ENCODE results near the gene C16orf96.

C16orf96 gene

DNA sequence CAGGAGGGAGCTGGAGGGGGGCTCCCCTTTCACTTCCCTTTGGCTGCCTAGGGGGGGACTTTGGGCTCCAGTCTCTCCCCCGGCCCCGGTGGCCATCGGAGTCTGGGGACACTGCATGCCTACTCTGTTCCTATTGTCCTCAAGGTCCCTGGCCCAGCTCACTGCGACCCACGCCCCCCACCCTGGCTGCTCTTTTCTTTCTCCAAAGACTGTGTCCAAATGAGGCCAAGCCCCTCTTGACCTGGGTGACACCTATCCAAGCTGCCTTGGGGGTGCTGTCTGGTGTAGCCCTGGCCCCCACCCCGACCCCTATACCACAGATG is 45.7 kb downstream of the C16orf96 start:
- DNase-seq (ENCODE audit: low read depth) = no peak

DNA sequence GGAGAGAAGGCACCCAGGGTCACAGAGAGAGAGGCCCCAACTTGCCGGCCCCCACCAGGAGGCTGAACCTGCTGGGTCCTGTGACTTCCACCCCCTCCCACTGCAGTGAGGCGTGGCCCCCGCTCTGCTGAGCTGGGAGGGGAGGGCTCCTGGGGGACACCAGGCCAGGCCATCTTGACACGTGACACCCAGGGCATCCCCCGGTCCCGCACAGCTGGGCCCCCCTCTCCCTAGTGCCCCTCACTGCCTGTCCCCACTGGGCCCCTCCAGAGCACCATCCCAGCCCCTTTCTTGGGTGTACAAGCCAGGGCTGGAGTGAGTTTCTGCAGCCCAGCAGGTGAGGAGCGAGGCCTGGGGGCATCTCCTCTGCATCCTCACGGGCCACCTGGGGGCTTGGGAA is 46.2 kb downstream of the C16orf96 start:
- DNase-seq (ENCODE audit: low read depth) = no peak

DNA sequence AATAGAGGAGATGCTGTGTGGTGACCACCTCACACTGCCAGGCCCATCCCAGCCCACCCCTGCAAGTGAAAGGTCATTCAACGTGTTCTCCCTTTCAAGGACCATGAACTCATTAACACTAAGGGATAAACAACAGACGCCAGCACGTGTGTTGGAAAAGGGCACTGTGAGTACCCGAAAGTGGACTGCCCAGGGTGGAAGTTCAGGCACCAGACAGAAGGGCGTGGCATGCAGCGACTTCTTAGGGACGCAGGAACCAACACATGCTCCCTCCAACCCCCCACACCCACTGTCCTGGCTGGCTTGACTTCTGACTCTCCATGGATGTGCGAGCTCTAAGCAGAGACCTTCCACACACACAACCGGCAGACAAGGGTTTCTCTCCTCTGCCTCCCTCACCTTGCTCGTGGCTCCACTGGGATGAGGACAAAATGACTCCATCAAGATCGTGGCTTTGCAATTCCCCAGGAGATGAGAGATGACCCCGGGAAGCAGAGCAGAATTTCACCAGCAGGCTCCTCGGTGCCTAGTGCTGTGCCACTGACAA is 47.6 kb downstream of the C16orf96 start:
- DNase-seq (ENCODE audit: low read depth) = no peak

DNA sequence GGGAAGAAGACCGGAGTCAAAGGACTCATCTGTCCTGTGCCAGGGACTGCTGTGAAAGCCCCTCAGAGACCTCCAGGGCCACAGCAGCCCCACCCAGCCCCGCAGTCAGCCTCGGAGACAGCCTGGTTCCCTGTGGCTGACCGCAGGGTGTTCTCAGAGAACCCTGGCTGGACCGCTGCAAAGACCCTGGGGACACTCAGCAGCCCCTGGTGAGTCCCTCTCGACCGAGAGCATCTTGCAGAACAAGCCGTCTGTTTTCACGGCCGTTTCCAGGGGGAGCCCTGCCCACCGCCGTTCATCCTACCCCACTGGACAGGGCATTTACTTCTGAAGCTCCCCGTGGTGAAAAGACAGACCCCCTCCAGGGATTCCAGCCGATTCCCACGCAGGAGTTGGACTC is 48.3 kb downstream of the C16orf96 start:
- DNase-seq (ENCODE audit: low read depth) = no peak

DNA sequence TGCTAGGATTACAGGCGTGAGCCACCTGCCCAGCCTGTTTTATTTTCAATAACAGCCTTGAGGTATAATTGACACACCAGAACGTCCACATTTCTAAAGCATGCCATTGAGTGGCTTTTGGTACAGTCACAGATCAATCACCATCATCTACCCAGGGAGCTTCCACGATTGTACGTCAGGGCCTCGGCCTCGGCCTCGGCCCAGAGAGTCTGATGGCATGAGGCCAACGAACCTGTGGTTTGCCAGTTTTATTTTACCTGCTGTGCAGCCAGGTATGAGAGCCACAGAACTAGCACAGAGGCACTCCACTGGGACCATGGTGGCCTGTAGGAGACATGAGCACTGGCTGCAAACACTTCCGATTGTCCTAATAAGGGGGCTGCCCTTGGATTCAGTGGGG is 50.2 kb downstream of the C16orf96 start:
- no peak for DNase-seq (ENCODE audit: low read depth)

DNA sequence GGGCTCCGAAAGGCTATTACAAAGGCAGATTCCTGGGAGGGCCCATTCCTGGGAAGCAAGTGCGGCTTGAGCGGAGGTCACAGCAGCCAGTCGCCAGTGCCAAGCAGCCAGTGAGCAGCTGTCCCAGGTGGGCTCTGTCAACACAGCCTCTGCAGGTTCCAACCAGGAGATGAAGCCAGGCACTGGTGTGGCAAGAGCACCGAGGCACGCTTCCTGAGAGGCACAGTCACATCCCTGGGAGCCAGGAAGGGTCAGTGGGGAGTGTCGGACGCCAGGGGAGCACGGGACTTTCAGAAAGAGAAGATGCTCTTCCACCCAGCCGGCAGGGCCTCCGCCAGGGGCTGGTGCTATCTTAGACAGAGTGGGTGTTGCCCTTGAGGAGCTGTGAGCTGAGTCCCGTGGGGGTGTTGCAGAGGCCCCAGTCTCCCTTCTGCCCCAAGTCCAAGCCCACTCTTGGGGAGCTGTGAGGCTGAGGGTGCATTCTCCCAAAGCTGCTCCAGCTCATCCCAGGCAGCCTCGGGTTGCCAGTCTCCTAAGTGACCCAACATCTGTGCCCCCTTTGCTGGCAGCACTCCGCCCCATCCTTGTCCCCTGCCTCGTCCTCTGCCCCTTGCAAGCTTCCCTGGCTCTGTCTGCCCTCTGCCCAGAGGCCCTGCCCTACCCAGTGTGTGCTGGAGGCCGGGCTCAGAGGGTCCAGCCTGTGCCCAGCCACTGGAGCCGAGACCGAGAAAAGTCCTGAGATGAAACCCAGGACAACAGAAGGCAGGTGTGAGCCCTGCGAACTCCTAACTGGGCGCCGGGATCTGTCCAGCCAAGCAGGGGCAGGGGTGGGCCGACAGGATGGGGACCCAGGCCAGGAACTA is 51.9 kb downstream of the C16orf96 start:
- DNase-seq (ENCODE audit: low read depth) = no peak

DNA sequence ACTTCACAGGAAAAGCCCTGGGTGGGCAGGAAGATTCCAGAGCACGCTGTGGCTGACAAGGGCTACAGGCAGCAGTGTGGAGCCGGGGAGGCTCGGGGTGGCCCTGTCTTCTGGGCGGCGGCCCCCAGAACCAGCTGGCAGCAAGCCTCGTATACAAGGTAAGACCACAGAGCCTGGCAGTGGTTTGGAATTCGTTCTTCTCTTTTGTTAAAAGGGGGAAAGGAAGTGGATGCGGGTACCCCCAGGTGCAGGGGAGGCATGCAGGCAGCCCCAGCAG is 52.5 kb downstream of the C16orf96 start:
- no peak for DNase-seq (ENCODE audit: low read depth)

DNA sequence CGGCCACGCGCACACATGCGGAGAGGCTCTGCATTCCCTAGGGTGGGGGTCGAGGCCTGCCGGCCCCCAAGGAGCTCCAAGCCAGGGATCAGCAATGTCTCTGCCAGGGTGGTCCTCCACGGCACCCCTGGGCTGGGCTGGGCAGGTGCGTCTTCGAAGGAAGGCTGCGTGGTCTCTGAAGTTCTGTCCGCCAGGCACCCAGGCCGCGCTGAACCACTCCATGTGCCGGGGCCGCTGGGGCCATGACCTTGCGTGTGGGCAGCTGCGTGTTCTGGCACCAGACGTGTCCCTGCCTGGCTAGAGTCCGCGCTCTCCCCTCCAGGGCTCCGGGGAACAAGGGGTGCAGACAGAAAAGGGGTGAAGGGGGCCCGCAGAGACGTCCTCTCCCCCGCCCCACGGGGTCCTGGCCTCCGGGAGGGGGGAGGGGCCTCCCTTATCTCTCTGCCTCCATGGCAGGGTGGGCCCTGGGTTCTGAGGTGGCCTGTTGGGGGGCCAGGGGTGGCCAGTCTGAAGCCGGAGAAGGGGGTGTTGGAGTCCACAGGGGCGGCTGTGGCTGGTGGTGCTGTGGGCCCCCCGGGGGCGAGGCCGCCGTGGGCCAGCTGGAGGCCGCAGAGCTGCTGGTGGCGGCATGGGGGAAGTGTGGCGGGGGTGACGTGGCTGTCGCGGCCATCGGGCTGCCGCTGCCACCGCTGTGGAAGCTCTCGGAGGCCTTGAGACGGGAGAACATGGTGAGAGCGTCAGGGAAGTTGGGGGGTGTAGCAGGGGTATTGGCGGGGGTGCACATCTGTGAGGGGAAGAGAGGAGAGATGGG is 53.3 kb downstream of the C16orf96 start:
- DNase-seq (ENCODE audit: low read depth) = no peak

DNA sequence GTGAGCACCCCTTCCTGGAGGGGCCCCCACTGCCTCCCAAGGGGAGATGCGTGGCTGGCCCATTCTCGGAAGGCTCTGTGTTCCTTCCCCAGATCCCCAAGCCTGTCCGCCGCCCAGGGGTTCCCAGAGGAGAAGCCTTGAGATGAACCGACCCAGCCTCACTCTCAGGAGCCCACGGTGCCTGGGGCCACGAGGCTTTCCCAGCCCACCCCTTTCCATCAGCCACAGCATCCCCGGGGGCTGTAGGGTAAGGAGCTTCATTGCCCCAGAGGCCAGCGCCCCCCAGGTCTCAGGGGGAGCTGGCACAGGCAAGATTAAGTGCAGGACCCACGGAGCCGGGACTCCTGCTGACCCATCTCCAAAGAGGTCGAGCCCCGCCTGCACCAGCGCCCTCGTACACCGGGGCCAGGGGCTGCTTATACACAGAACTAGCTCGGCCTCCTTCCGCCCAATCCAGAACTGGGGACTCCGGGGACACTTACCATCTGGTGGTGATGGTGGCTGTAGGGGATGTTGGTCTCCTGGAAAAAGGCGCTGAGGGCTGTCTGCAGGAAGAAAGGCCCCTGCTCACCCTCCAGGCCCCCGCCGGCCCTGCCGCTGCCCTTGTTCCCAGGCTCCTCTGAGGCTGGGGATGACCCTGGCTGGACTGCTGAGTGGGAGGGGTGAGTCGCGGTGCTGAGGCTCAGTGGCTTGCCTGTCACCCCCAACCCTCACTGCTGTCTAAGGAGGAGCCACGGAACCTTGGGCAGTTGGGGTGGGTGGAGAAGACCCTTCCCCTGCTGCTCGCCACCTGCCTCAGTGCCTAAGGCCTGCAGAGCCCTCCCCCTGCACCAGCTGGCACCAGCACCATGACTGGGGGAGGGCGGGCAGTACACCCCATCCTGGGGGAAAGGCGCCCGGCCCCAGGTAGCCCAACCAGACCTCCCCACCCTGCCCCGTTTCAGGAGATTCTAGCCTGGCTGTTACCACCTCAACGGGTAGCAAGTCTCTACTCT is 54.2 kb downstream of the C16orf96 start:
- no peak for DNase-seq (ENCODE audit: low read depth)

DNA sequence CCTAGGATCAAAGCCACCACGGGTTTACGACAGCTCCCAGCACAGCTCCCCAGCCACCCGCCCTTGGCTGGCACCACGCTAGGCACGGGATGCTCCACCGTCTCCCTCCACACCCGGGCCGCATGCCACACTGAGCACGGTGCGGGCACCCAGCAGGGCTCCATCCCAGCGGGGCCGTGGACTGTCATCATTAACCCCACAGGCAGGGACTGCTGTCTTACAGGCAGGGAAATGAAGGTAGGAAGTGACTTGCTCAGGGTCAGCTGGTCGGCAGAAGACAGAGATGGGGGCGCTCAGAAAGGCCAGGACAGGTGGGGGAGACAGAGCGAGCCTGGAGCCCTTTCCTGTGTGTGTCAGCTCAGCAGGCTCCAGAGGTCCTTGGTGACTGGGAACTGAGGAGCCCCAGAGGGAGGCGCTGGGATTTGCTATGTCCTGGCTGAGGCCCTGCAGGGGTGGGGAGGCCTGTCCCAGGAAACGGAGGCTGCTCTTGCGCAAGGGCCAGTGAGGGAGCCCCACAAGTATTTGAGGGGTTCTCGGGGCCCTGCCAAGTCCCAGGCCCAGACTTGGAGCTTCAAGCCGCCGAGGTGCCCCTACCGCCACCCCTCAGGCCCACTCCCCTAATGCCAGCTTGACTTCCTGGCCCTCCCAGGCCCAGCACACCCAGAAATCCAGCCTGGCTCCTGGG is 55.3 kb downstream of the C16orf96 start:
- peak; percentile 34 for DNase-seq (ENCODE audit: low read depth)

DNA sequence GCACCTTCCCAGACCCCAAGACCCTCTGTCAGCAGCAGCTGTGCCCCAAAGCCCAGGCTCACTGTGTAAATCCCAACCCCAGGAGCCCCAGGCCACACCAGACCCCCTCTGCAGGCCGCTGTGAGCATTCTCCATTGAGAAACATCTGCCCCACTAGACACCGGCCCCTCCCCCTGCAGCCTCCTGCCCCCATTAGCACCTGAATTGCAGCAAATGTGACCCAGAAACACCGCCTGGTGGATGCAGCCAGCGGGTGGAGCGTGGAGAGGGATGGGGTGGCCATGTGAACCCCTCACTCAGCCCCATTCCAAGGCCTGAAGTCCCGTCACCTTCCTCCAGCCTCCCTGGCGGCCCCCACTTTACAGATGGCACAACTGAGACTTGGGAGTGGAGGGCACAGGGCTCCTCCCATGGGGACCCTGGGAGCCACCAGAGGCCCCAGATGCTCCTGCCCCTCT is 56.4 kb downstream of the C16orf96 start:
- DNase-seq (ENCODE audit: low read depth) = peak; percentile 15

DNA sequence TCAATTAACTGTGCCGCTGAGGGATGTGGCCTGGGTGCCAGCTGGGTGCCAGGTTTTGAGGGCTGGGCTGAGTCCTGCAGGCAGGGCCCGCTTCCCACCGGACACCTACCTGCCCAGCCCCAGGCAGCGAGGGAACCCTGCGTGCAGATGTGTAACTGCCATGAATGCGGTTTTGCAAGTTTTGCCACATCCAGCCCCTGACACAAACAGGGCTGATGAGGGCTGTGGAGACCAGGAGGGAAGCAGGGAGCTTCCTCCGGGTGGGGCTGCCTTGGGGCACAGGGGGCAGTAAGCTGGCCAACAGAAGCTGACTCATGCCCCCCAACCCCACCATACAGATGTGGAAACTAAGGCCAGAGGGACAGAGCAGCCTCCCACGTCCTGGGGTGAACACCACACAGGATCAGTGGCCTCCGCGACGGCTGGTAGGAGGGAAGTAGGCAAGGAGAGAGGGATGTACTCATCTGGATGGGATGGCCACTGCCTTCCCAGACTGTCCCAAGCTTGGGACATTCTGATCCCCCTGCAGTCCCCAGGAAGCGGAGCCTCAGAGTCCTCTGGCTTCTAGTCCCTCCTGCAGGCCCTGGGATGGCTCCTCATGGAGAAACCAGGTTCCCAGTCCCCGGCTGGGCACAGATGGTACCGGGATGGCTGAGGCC is 57.0 kb downstream of the C16orf96 start:
- peak; percentile 11 for DNase-seq (ENCODE audit: low read depth)

DNA sequence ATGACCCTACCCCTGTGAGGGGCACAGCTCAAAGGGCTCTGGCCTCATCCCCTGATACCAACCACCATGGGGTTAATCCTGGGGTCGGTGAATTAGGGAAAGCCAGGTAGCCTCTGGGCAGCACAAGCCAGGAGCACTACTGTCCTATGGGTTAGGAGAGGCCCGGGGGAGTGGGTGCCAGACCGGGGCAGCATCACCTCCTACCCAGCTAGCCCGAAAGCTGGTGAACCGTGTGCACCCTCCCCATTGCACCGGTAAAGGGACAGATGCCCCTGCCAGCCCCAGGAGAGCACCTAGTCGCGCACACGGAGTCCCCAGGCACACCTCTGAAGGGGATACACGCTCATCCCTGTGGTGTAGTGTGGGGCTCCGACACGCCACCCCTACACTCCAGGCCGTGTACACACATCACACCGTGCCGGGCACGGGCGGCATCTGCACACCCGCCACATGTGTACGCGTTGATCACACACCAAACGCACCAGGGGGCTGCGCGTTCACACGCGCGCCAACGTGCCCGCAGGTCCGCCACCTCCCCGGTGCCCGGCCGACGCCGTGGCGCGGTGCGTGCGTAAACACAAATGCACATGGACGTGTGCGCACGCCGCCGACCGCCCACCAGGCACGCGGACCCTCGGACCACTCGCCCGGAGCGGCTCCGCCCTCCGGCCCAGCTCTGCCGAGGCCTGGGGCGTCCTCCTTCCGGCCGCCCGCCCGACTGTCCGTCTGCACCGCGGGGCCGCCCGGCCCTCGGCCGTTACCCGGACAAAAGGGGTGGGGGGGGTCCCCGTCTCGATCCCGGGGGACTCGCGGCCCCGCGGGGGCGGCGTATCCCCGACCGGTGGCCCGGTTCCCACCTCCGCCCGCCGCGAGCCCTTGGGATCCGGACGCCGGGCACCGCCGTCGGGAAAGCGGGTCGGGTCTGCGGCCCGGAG is 57.8 kb downstream of the C16orf96 start:
- DNase-seq (ENCODE audit: low read depth) = peak; percentile 54

DNA sequence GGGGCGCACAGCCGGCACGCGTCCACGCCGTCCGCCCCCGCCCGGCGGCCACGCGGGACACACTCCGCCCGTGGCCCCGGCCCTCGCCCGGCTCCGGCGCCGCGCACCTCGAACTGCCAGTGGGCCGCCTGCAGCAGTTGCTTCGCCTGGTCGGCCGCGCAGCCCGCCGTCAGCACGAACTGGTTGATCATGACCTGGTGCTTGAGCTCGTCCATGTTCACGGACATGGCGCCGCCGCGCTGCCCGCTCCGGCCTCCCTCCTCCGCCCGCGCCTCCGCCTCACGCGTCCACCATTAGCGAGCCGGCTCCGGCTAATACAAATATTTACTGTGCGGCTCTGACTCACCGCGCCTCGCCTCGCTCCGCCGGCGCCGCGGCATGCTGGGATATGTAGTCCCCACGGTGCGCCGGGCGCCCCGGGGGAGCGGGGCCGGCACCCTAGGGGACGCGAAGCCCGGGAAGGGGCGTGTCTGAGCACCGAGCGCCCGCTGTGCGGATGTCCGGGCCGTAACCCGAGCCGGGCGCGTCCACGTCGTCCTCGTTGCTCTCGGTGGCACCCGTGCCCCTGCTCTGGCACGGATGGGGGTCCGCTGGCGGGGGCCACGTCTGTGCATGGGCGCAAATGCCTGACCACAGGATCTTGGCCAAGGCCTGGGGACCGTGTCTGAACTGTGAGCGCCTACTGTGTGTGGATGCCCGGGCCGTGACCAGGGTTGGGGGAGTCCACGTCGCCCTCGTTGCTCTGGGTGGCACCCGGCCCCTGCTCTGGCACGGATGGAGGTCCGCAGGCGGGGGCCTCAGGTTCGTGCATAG is 58.6 kb downstream of the C16orf96 start, which contains the start of gene UBALD1:
Gene UBALD1, minus strand, starts transcription at position 318 of the 813 bp plus-strand sequence. Its CDS starts 91 bp downstream, at position 227.
- peak; percentile 92 for DNase-seq (ENCODE audit: low read depth)

DNA sequence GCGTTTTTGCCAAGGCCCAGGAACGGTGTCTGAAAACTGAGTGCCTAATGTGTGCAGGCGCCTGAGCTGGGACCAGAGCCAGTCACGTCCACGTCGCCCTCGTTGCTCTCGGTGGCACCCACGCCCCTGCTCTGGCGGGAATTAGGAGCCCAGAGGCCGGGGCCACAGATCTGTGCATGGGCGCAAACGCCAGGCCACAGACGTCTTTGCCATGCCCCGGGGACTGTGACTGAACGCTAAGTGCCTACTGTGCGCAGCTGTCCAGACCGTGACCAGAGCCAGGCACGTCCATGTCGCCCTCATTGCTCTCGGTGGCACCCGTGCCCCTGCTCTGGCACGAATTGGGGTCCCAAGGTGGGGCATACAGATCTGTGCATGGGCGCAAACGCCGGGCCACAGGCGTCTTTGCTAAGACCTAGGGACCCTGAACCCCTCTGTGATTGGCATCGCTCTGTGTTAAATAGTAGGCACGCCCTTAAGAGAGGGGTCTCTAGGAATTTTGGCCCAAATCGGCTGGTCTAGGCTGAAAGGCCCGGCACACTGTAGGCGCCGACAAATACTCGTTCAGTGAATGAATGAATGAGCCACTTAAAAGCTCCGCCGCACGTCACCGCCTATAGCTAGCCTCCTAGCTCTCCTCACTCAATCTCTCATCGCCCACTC is 59.4 kb downstream of the C16orf96 start:
- DNase-seq (ENCODE audit: low read depth) = no peak

DNA sequence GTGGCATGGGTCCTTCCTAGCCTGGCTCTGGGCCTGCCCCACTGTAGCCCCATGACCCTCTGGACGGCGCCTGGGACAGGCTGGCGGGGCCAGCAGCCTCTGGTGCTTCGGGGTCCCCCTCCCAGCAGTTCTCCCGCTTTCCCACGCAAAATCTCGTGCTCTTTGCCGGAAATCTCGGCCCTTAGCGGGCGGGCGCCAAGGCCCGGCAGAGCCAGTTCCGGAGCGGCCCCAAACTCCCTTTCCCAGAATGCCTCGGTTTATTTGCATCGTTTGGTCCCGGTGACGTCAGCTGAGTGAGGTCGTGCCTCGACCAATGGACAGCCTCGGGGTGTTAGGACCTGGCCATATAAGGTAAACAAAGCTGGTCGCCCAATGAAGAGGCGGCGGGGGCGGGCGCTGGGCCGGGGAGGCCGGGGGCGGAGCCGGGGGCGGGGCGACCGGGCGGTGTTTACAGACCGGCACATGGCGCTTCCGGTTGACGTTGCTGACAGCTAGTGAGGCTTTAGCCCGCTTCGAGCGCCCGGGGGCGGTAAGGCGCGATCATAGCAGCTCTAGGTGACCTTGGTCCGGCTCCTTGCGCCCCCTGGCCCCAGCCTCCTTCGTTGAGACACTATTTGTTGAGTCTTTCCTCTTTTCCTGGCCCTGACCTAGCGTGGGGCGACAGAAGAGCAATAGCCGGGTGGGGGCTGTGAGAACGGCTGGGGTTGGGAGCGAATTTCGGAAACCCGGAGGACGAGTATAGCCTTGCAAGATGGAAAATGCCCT is 60.1 kb downstream of the C16orf96 start:
- peak; percentile 100 for DNase-seq (ENCODE audit: low read depth)

DNA sequence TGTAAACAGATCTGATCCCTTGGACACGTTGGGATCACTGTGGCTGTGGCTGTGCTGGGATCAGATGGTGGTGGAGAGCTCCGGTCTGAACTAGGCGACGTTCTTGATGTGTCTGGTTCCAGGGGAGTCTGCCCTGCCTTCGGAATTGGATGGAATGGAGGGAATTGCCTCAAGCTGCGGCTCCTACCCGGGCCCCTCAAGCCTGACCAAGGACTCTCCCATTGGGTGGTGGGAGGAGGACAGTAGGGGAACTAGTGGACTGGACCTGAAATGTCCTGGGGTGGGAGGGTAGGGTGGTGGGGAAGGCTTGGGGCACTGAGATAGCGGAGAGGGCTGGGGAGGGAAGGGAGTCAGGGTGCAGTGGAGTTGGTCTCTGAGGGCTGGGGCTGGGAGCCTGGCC is 61.7 kb downstream of the C16orf96 start:
- no peak for DNase-seq (ENCODE audit: low read depth)

All from ELR (cell line).